ENCODE data around the gene ACAD11.

DNA sequence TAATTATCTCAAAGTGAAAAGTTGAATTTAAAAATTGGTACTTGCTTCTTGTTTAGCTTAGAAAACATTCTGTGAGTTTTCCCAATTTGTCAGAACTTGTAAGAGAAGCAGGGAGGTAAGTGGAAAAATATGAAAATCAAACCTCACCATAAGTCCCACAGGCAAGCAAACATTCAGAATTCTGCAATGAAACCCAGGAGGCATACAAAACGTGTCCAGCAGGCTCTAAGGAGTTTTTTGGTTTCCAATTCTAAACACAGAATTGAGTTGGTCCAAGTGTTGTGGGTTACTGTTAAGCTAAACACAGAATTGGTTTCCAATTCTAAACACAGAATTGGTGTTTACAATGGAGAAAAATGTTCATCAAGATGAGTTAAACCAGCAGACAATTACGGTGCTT, 89.6 kb downstream of the ACAD11 start:
- TF ChIP-seq POLR2A (IDR thresholded peaks at IDR 0.05; ENCODE audit: low read length) (no peak), GATA1 (IDR thresholded peaks at IDR 0.05; ENCODE audit: low read depth, low read length) (no peak)
